C1 segment of cervical spinal cord (tissue), 14 donors: ENCODE measurements around the gene CALML4.
"Not testable (repeated sequence)": the region's sequence is repeated elsewhere in the genome, so short reads cannot be mapped to it uniquely, and the experiment has no call there.

Experiments used
- DNase-seq, 14 donors: peaks; one replicate each; lab custom pipeline; 2025; lab: John Stamatoyannopoulos, UW

CALML4 gene

DNA sequence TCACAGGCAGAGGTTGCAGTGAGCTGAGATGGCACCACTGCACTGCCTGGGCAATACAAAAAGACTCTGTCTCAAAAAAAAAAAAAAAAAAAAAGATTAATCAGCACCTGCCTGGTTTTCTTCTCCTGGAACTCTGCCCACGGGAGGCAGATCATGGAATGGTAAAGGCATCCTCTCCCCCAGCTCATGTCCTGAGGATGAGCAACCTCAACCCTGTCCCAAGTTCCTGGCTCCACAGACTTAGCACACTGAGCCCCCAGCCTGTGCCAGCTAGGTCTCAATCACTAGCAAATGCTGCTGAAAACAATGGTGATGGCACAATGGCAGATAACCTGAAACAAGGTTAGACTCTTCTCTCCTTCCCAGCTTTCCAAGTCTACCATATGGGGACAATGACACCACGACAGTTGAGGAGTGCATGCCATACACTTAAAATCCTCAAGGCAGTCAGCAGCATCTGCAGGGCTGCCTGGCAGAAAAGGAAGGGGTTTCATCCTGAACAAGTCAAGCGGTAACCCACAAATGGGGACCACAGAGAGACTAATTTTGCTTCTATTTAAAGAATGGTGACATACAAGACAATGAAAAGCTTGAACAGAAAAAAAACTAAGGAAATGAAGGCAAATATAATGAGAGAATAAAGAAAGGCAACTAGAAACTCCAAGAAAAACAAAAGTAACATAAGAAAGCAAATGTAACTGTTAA lies 19.6 kb upstream of the CALML4 start:
- DNase-seq: no peak

DNA sequence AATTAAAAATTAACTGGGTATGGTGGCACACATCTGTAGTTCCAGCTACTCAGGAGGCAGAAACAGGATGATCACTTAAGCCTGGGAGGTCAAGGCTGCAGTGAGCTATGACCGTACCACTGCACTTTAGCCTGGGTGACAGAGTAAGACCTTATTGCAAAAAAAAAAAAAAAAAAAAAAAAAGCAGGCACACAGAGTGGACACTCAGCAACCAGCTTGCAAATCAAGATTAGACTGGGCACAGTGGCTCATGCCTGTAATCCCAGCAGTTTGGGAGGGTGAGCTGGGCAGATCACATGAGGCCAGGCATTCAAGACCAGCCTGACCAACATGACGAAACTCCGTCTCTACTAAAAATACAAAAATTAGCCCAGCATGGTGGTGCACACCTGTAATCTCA lies 19.0 kb upstream of the CALML4 start:
- no peak for DNase-seq

DNA sequence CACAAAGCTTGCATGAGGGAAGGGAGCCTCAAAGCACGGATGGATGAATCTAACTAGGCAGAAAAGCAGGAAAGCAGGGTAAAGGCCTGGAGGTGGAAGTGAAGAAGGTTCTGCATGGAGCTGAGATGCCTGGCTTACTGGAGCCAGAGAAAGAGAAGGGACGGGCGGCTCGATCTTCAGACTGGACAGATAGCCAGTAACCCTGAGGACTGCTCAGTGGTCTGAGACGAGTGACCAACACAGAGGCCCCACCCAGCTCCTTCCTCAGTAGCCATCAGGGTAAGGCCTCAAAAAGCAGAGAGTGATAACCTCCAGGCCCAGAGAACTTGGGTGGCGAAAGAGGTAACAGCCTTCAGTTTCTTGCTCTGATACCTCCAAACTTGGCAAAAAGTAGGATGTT lies 18.0 kb upstream of the CALML4 start:
- DNase-seq: no peak

DNA sequence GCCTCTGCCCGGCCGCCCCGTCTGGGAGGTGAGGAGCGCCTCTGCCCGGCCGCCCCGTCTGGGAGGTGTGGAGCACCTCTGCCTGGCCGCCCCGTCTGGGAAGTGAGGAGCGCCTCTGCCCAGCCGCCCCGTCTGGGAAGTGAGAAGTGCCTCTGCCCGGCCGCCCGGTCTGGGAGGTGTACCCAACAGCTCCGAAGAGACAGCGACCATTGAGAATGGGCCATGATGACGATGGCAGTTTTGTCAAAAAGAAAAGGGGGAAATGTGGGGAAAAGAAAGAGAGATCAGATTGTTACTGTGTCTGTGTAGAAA lies 17.3 kb upstream of the CALML4 start:
- not testable (repeated sequence) for DNase-seq

DNA sequence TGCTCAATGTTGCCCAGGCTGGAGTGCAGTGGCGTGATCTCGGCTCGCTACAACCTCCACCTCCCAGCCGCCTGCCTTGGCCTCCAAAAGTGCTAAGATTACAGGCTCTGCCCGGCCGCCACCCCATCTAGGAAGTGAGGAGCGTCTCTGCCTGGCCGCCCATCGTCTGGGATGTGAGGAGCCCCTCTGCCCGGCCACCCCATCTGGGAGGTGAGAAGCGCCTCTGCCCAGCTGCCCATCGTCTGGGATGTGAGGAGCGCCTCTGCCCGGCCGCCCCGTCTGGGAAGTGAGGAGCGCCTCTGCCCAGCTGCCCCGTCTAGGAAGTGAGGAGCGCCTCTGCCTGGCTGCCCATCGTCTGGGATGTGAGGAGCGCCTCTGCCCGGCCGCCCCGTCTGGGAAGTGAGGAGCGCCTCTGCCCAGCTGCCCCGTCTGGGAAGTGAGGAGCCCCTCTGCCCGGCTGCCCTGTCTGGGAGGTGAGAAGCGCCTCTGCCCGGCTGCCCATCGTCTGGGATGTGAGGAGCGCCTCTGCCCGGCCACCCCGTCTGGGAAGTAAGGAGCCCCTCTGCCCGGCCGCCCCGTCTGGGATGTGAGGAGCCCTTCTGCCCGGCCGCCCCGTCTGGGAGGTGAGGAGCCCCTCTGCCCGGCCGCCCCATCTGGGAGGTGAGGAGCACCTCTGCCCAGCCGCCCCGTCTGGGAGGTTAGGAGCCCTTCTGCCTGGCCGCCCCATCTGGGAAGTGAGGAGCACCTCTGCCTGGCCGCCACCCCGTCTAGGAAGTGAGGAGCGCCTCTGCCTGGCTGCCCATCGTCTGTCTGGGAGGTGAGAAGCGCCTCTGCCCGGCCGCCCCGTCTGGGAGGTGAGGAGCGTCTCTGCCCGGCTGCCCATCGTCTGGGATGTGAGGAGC lies 16.6 kb upstream of the CALML4 start:
- DNase-seq: not testable (repeated sequence)

DNA sequence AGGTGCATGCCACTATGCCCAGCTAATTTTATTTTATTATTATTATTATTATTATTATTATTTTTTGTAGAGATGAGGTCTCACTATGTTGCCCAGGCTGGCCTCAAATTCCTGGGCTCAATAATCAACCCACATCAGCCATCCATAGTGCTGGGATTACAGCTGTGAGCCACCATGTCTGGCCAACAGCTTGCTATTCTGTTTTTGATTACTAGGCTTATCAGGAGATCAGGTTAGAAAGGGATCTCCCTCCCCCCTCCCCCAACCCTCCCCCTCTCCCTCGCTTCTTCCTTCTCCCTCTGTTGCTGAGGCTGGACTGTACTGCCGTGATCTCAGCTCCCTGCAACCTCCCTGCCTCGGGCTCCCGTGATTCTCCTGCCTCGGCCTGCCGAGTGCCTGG lies 15.8 kb upstream of the CALML4 start:
- no peak for DNase-seq

DNA sequence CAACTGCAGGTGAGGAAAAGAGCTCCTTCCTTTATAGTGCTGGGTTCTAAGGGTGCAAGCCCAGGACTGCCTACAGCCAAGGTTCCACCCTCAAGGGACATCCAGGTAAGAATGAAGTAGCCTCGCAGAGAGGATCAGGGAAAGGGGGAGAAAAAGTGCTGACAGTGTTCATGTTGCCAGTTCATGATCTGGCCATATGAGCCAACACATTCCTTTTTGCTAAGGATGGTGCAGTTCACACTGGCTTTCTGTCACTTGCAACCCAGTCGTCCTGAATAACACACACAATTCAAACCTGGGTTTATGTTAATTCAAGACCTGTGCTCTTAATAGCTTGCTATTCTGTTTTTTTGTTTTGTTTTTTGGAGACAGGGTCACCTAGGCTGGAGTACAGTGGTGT lies 15.4 kb upstream of the CALML4 start:
- no peak for DNase-seq

DNA sequence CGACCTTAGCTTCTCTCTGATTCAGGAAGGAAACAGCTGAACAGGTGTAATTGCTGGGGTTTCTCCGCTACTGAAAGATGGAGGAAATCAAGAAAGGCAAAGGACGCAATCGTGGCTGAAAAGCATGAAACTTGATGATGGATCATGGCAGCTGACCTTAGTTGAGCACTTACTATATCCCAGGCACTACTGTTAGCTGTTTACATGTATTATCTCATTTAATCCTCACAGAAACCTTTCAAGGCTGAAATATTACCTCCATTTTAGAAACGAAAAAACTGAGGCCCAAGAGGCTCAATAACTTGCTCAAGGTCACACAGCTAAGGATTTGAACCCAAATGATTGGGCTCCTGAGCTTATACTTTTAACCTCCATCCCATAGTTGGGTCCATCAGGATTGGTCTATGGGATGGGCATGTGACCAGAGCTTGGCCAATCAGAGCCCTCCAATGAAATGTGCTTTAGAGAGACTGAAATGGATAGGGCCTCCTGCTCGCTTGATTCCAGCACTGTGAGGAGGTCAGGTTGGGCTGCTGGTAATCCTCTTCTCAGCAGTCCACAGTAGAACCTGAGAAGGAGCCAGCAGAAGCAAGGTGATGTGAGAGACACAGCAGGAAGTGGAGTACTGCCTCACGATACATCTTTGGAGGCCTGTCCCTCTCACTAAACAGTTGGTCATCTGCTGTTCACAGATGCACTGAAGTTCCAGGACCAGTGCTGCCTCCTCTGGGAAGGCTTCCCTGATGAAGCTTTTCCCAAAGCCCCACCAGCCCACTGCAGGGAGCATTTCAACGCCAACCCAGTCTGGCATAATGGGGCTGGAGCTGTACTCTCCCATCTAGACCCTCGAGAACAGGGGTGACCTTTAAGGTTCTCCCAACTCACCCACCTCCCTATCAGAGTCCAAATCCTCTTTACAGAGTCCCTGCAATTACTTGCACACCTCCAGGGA lies 14.0 kb upstream of the CALML4 start:
- DNase-seq: no peak

DNA sequence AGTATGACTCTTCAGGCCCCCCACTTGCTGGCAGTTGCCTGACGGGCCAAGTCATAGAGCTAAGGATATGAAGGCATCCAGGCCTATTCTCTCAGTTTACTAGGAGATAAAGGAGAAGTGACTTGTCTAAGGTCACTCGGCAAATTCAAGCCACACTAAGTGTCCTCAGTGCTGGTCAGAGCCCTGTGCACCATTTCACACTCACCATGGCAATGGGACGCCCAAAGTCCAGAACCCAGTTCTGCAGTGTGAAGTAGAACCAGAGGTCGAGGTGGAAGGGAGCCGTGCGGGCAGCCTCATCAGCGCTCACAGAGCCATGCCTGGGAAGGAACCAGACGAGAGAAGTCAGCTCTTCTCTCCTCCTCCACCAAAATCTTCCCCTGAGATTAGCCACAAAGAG lies 13.2 kb upstream of the CALML4 start:
- no peak for DNase-seq

DNA sequence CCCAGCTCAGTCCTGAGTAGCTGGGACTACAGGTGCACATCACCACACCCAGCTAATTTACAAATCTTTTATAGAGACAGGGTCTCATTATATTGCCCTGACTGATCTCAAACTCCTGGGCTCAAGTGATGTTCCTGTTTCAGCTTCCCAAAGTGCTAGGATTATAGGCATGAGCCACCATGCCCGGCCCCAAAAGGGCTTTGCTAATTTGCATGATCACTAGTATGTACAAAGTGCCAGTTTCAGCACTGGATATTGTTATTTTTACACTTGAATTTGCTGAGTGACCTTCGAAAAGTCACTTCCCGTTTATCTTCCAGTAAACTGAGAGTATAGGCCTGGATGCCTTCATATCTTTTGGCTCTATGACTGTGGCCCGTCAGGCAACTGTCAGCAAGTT lies 12.2 kb upstream of the CALML4 start:
- no peak for DNase-seq

DNA sequence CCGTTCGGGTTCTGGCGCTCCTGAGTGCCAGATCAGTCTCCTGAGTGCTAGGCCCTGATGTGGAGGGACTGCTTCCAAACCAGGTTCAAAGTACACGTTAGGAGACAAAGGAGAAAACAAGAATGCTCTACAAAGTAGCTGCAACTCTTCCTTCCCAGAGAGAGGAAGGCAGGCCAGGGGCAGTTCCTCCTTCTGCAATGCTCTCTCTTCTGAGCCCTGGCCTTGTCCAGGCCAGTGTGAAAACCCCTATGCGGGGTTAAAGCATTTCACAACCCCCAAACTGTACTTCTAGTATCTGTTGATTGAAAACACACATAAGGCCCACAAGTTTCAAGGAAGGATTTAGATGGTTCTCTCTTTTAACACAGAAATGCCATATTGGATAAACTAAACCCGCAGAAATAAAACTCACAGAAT lies 9.7 kb upstream of the CALML4 start:
- no peak for DNase-seq

DNA sequence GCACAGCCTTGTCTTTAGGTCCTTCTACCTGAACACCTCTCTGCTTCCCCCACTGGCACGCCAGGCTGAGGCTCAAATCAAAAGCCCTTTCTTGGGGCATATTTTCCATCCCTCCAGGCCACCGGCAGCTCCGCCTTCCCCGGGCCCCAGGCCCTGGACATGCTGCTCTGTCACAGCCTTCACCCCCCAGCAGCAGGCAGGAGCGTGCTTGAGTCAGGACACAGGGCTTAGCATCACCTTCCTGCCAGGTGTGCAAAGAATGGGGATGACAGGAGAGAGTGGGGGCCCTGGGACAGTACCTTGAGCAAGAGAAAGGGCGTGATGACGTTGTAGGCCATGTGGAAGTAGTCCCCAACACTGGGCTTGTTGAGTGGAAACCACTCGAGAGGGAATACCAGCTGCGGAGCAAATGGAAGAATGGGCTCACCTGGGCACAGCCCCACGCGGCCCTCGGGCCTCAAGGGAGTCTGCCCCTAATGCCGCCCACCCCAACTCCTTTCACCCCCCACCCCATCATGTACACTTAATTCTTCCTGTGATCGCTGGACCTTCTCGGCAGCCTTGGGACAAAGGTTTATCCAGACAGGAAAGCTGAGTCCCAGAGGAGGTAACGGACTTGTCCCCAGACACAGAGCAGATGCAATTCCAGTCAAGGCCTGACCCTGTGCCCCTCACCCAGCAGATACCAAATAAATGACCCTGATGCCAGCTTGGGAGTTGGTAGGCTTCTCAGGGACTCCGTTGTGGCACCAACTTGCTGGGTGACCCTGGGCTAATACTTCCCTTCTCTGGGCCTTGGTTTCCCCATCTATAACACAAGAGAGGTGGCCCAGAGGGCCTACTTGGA lies 9.1 kb upstream of the CALML4 start:
- no peak for DNase-seq

DNA sequence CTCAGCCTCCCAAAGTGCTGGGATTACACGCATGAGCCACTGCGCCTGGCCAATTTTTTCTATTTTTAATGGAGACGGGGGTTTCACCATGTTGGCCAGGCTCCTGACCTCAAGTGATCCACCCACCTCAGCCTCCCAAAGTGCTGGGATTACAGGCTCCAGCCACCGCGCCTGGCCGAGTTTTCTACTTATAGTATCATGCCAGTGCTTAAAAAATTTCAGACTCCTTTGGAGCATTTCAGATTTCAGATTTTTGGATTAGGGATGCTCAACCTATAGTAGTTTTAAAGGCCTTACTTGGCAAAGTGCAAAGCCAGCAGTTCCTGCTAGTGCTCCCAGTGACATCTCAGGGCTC lies 8.3 kb upstream of the CALML4 start:
- not testable (repeated sequence) for DNase-seq

DNA sequence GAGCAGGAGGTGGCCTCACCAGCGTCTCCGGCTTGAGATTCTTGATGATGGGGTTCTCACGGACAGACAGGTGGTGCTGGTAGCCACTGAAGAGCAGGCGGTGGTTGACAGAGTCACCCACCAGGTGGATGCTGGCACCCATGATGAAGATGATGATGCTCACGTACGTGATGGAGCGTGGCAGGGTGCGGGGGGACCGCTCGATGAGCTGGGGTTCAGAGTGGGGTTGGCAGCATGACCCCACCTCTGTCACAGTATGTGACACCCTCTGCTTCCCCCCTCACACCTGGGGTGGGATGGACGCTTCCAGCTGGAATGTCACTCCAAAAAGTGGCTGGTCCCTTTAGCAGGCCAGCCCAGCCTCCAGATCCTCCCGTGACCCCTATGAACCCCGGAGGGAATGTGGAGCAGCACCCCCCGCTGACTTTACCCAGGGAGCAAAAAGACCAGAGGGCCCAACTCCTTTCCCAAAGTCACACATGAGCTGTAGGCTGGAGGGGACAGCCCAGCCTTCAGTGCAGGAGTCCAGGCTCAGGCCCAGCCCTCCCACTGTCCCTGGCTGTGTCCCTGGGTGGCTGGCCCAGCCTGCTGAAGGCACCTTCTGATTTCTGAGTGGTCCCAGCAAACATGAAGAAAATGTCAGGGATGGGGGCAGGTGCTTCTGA lies 6.7 kb upstream of the CALML4 start:
- no peak for DNase-seq

DNA sequence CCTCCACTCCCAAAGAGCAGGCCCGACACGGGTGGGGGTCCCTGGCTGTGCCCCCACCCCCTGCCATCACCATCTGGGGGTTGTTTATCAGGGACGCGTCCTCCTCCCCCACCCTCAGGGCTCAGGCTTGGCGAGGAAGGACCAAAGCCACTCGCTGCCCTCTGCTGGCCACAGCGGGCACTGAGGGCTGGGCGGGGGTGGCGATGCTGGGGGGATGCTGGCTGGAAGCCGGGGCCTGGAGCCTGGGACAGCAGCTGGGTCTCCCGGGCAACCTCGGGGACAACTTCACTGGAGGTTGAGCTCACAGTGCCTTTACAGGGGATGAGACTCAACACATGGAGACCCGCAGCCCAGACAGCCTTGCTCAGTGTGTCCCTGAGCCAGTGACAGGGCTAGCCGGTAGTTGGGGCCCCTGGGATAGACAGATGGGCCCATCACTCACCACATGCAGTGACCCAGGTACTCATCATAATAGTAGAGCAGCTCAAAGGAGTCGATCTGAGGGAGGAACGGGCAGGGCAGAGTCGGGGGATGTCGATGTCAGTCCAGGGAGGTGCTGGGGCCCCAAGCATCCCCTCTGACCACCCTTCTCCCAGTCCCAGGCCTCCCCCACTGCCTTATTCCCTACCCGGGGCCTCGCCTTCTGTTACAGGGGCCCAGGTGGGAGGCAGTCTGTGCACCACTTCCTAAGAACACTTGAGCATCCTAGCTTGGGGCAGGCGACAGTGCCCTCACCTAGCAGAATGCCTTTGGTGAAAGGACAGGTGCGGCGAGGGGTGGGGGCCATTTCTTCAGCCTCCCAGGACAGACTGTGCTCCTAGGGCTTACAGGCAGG lies 5.9 kb upstream of the CALML4 start:
- peak in 13 of 14 donors; percentile 36 to 87 (median 65) for DNase-seq

DNA sequence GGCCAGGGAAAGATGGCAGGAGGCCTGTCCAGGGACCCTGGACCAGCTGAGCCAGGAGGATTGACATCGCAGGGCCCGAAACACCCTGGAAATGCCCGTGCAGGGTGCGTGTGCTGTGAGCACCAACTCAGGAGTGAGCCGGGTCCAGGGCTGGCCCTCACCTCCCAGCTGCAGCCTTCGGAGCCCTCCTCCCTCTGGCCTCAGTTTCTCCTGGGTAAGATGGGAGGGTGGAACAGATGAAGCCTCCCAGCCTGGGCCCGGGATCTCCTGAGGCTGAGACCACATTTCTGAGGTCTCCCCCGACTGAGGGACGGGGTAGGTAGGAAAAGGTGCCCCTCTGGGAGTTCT lies 5.3 kb upstream of the CALML4 start:
- no peak for DNase-seq

DNA sequence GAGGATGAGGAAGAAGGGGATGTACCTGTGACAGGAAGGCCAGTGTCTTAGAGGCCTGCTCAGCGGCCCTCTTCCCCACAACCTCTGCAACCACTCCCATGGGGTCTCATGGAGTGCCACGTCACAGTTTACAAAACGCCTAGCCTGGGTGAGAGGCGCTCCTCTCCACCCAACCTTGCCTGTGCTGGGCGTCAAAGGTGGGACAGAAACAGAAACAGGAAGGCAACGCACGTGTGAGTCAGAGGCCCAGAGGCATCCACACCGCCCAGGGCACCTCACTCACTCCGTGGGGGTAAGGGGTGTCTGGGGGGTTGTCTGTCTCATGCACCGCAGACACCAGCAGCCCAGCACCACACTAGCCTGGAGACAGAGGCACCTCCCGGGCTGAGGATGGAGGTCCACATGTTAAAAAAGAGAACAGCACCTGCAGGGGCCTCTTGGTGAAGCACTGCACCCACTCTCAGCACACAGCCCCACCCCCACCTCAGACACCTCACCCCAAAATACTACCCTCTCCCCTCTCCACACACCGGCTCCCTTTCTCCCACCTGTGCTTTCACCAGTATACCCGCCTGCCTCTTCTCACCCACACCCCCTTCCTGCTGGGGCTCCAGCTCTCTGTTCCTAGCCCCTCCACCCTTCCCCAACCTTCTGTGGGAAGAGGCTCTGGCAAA lies 4.7 kb upstream of the CALML4 start:
- DNase-seq: no peak

DNA sequence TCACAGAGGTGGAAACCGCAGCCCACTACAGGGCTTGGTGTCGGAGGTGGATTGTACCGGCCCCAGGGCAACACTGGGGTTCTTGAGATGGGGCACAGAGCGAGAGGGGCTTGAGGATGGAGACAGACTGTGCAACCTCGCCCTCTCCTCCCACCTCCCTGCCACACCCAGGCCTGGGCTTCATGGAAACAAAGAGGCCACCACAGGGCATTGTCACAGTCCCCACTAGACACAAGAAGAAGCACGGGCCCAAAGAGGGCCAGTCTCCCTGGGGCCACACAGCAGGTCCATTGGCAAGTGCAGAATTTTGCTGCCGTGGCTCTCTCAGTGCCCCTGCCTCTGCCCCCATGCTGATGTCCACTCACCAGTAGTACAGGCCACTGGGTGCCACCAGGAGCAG lies 4.1 kb upstream of the CALML4 start:
- DNase-seq: no peak

DNA sequence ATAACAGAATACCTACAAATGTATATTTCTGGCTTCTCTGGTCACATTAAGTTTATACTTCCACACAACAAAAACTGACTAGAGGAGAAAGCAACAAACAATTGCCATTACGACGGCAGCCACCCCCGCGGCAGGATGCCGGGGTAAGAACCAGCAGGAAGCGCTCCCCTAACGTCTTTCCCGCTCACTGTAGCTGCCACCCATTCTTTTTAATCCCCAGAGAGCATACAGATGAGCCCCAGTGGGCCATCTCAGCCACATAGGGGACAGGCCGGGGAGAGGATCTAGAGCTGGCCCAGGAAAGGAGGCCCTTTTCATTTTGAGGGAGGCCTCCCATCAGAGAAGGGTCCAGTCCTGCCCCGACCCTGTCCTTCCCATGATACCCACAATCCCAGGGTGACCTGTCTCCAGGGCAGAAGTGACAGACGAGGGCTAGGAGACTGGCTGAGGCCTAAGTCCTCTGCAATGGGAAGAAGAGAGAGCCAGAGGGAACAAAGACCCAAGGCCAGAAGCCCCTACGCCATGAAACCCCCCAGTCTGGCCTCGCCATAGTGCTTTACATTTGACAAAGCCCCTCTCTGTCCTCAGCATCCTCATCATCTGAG lies 3.6 kb upstream of the CALML4 start:
- no peak for DNase-seq
